GM19099 (cell line): ENCODE data around the gene DAGLA.

Source experiments
- POLR2A ChIP-seq: IDR thresholded peaks from 3 replicates; pipeline ENCODE4 v1.6.1; 2011; ENCODE audit warnings: low read depth; ENCODE audit not compliant: insufficient read length; ENCODE audit errors: extremely low read depth

The DAGLA gene

GRCh38 chr11:61738776-61739175 is 58.6 kb downstream of the DAGLA start:
- no peak for TF ChIP-seq POLR2A

GRCh38 chr11:61739413-61739812 is 59.2 kb downstream of the DAGLA start:
- no peak for TF ChIP-seq POLR2A

GRCh38 chr11:61739966-61740365 is 59.8 kb downstream of the DAGLA start:
- TF ChIP-seq POLR2A: no peak

- TF ChIP-seq POLR2A: no peak
Measured at GRCh38 chr11:61742391-61742790, 62.2 kb downstream of the DAGLA start.

- no peak for TF ChIP-seq POLR2A
Measured at GRCh38 chr11:61743486-61744095, 63.4 kb downstream of the DAGLA start.

- no peak for TF ChIP-seq POLR2A
Measured at GRCh38 chr11:61744181-61744580, 64.0 kb downstream of the DAGLA start.

- TF ChIP-seq POLR2A: no peak
Measured at GRCh38 chr11:61744609-61745156, 64.5 kb downstream of the DAGLA start.

GRCh38 chr11:61745781-61746441 is 65.7 kb downstream of the DAGLA start:
- no peak for TF ChIP-seq POLR2A

GRCh38 chr11:61746442-61747191 is 66.4 kb downstream of the DAGLA start:
- no peak for TF ChIP-seq POLR2A

- TF ChIP-seq POLR2A: no peak
Measured at GRCh38 chr11:61747192-61747966, 67.2 kb downstream of the DAGLA start.

- TF ChIP-seq POLR2A: no peak
Measured at GRCh38 chr11:61747967-61748285, 67.7 kb downstream of the DAGLA start.

- no peak for TF ChIP-seq POLR2A
Measured at GRCh38 chr11:61749591-61750217, 69.5 kb downstream of the DAGLA start.

GRCh38 chr11:61750631-61751273 is 70.6 kb downstream of the DAGLA start:
- TF ChIP-seq POLR2A: no peak

GRCh38 chr11:61751384-61751783 is 71.2 kb downstream of the DAGLA start:
- TF ChIP-seq POLR2A: no peak
